A549 (cell line): ENCODE data around the gene SSBP2.

ENCODE experiments used
- CEBPB ChIP-seq, 2 experiments: fragments of >200 bp in 1 of 2; sonication (Bioruptor Twin) in 1 of 2; formaldehyde crosslinking in 1 of 2; IDR thresholded peaks; 2 replicates each; pipeline ENCODE4 v1.6.1; 2012 to 2016
- CHD4 ChIP-seq: fragments of 200-600 bp; sonication (generic); IDR thresholded peaks from 2 replicates; pipeline ENCODE4 v1.6.1; 2016; ENCODE audit warnings: antibody characterized with exemption, mild to moderate bottlenecking, borderline replicate concordance
- EP300 ChIP-seq, 2 experiments: fragments of >200 bp; sonication (Bioruptor Twin); formaldehyde crosslinking; IDR thresholded peaks; 2 replicates in 1 of 2; 3 replicates in 1 of 2; pipeline ENCODE4 v1.6.1; 2016 to 2017
- JUNB ChIP-seq: fragments of >200 bp; sonication (Bioruptor Twin); formaldehyde crosslinking; IDR thresholded peaks from 2 replicates; pipeline ENCODE4 v1.6.1; 2016
- KDM5A ChIP-seq: fragments of 200-600 bp; sonication (generic); IDR thresholded peaks from 2 replicates; pipeline ENCODE4 v1.6.1; 2016; ENCODE audit warnings: antibody characterized with exemption, mild to moderate bottlenecking
- MYC ChIP-seq: IDR thresholded peaks from 2 replicates; pipeline ENCODE4 v1.6.1; 2012; ENCODE audit warnings: mild to moderate bottlenecking, inconsistent platforms, low read length, improper control_type of control experiment, borderline replicate concordance
- POLR2A ChIP-seq: IDR thresholded peaks from 2 replicates; pipeline ENCODE4 v1.6.1; 2012; ENCODE audit warnings: mild to moderate bottlenecking, low read length
- RFX5 ChIP-seq: fragments of 450-650 bp; IDR thresholded peaks from 2 replicates; pipeline ENCODE4 v1.7.1; 2014; ENCODE audit warnings: antibody characterized with exemption, mild to moderate bottlenecking, moderate library complexity
- ZNF302 ChIP-seq: fragments of 250-450 bp; sonication (Bioruptor Pico); IDR thresholded peaks from 2 replicates; pipeline ENCODE4 v1.9.0; 2021; ENCODE audit warnings: inconsistent platforms, mild to moderate bottlenecking, moderate library complexity
- TF ChIP-seq, protein P1 (sequence below): fragments of >200 bp; sonication (Bioruptor Twin); formaldehyde crosslinking; IDR thresholded peaks from 3 replicates; pipeline ENCODE4 v1.5.1; 2016
- TF ChIP-seq, protein P2 (sequence below): IDR thresholded peaks from 2 replicates; pipeline ENCODE4 v1.6.1; 2012
- TF ChIP-seq, protein P3 (sequence below): fragments of 450-650 bp; IDR thresholded peaks from 2 replicates; pipeline ENCODE4 v1.6.1; 2014; ENCODE audit warnings: antibody characterized with exemption

DNA sequence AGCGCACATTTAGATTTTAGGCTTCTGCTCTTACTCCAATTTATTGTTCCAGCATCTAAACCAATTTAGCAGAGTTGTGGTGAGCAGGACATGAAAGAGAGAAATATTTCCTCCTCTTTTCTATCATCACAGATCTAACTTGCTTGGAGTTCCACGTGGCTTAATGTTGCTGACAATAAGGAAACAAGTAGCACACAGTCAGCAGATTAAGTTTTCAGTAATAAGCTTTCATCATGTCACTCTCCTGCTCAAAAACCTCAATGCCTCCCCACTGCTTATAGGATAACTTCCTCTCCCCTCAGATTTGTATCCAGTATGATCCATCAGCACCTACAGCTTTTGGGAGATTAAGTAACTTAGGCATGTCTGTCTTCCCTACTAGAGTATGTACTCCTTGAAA lies 10.4 kb upstream of the SSBP2 start:
- TF ChIP-seq, protein P1, sequence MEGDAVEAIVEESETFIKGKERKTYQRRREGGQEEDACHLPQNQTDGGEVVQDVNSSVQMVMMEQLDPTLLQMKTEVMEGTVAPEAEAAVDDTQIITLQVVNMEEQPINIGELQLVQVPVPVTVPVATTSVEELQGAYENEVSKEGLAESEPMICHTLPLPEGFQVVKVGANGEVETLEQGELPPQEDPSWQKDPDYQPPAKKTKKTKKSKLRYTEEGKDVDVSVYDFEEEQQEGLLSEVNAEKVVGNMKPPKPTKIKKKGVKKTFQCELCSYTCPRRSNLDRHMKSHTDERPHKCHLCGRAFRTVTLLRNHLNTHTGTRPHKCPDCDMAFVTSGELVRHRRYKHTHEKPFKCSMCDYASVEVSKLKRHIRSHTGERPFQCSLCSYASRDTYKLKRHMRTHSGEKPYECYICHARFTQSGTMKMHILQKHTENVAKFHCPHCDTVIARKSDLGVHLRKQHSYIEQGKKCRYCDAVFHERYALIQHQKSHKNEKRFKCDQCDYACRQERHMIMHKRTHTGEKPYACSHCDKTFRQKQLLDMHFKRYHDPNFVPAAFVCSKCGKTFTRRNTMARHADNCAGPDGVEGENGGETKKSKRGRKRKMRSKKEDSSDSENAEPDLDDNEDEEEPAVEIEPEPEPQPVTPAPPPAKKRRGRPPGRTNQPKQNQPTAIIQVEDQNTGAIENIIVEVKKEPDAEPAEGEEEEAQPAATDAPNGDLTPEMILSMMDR: no peak
- TF ChIP-seq RFX5 (no peak), POLR2A (no peak), CEBPB (IDR thresholded peaks at IDR 0.05) (no peak), CHD4 (no peak), JUNB (no peak), ZNF302 (no peak), MYC (no peak), EP300 (IDR thresholded peaks at IDR 0.05) (no peak), KDM5A (no peak)
- TF ChIP-seq, protein P2, sequence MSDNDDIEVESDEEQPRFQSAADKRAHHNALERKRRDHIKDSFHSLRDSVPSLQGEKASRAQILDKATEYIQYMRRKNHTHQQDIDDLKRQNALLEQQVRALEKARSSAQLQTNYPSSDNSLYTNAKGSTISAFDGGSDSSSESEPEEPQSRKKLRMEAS: no peak
- TF ChIP-seq, protein P3, sequence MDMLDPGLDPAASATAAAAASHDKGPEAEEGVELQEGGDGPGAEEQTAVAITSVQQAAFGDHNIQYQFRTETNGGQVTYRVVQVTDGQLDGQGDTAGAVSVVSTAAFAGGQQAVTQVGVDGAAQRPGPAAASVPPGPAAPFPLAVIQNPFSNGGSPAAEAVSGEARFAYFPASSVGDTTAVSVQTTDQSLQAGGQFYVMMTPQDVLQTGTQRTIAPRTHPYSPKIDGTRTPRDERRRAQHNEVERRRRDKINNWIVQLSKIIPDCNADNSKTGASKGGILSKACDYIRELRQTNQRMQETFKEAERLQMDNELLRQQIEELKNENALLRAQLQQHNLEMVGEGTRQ: no peak
